Measurements from ENCODE around the gene CYFIP2.

The CYFIP2 gene

DNA sequence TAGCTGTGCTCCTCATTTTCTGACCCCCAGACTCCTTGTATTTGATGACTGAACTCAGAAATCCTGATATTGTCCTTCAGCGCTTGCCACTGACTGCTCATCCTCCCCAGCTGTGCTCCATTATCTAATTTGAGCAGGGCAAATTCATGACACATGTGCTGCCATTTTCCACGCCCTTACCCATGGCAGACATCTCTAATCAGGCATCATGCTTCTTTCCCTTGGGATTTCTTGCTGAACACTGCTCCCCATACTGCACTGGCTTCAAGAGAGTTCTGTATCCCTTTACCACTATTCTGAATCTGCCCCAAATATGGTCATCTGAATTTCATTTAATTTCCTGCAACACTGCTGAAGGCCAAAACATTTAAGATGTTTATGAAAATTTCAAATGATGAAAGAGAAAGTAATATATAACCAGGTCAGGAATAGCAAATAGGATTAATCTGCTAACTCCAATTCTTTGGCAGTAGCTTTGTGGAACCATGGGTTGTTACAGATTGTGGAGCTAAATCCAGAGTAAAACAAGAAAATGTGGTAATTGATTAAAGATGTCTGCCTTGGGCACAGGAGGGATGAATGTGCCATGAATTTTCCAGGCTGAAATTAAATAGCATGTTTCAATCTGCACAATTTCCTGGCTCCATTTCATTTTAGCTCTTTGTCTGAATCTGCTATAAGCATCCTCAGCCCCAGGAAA, 93.6 kb downstream of the CYFIP2 start:
- no peak for DNase-seq (ENCODE audit: low read depth)

DNA sequence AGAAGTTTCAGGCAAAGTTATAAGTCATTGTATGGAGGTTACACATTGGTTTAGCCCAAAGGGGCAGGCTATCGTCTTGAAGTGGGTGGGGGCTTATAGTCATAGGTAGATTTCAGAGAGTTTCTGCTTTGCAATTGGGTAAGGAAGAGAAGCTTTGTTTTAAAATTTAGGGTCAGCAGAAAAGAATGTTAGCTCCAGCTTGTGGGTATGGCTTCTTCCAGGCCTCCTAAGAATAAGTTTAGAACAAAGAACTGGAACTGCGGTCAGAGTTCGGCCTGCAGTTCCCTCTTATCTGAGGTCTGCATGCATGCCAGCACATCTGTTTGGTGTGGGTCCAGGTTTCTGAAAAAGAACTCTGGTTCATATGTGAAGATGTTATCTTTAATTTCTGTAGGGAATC, 96.1 kb downstream of the CYFIP2 start:
- no peak for DNase-seq (ENCODE audit: low read depth)

DNA sequence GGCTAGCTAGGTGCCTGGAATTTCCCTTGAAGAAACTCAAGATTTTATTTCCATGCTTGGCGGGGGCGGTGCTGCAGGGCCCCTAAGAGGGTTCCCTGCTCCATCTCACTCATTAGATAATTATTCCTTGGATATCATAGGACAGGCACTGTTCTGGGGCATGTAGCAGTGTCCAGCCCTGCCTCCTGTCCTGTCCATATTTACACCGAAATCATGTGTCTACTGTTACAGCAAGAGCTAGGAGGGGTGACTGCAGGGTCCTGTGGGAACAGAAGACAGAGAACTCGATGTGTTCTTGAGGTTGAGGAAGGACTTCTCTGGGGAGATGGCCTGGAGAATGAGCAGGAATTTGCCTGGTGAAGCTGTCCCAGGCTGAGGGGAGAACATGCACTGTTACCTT, 96.6 kb downstream of the CYFIP2 start:
- no peak for DNase-seq (ENCODE audit: low read depth)

DNA sequence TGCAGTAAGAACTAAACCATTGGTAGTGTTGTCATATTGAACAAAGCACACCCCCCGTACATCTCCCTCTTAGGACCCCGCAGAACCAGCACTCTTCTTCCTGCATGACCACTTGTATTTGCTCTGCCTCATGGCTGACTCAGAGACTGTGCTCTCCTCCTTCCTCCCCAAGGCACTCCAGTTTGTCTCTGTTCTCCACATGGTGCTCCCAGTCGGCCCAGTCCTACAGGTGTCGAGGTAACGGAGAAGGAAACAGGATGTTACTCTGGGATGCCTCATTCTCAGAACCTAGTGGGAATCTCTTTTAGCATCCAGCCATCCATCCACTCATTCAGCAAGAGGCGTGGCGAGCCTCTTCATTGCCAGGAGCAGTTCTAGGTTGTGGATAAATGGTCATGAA, 97.1 kb downstream of the CYFIP2 start:
- no peak for DNase-seq (ENCODE audit: low read depth)

DNA sequence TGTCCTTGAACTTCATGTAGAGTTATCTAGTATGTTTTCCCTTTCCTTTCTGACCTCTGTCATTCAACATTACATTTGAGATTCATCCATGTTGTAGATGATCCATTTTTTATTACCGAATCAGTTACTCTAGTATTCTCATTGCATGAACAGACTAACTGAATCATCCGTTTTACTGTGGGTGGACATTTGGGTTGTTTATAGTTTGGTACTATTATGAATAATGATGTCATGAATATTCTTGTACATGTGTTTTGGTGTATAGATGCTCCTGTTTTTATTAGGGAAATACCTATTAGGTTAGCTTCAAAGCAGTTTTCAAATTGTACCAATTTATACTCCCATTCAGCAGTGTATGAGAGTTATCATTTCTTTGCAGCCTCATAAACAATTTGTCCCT, 99.8 kb downstream of the CYFIP2 start:
- no peak for DNase-seq (ENCODE audit: low read depth)

DNA sequence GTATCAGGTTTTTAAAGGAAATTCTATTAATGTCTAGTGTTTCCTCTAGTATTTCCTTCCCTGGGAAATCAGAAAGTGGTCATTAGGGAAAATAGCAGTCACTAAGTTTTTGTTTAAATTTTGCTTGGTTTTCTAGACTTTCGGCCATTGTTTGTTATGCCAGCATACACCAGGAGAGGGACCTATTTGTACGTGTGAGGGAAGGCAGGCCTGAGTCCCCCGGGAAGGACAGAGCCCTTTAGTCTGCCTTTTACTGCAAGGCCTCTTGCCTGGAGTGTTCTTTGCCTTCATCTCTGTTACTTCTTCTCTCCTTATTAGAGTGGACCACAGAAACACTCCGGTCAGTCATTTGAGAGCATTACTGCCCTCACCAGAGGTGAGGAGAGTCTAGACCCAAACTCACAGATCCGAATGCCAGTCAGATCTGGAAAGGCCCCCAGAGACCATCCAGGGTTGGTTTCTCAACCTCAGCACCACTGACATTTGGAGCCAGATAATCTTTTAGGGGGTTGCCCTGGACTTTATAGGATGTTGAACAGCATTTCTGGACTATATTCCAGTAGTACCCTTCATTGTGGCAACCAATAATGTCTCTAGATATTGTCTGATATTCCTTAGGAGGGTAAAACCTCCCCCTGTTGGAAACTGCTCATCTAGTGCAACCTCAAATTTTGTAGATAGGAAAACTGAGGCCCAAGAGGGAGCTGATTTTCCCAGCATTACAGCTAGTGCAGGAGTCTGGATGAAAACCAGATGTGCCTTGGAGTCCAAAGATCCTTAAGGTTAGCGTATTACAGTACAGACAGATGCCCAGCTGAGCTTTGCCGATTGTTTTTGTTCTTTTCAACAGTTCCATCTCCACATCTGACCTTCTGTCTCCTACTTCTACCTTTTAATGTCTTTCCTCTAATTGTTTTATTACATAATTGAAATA, 101.1 kb downstream of the CYFIP2 start:
- no peak for DNase-seq (ENCODE audit: low read depth)

DNA sequence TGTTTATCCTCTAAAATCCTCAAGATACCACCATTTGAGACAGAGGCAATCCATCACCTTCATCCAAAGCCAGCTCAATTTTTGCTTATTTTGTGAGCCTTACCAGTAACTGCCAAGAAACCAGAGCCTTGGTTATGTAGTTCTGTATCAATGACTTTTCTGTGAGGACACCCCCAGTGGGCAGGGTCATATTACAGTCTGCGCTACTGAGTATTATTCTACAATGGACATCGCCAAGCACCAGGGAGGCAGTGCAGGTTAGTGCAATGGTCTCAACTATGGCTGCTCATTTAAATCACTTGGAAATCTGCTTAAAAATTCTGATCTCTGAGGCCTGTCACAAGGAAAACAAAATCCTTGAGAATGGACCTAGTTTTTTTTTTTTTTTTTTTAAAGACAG, 103.6 kb downstream of the CYFIP2 start:
- DNase-seq (ENCODE audit: low read depth), result no peak

DNA sequence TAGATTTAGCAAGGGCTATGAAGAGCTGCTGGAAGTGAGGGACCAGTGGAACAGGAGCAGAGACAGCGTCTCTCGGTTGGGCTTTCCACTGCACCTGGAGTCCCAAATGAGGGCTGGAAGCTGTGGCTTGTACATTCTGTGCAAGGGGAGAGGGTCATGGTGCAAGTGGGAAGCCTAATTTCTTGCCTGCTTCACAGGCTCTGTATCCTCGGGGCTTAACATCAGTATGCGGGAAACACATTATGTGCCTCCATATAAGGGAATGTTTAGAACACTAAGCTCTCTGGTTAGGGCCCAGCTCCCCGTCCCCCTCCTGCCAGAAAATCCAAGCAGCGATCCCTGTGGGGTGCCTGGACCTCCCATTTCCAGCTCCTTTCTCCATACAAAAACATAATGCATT, 105.0 kb downstream of the CYFIP2 start:
- DNase-seq (ENCODE audit: low read depth), result no peak

DNA sequence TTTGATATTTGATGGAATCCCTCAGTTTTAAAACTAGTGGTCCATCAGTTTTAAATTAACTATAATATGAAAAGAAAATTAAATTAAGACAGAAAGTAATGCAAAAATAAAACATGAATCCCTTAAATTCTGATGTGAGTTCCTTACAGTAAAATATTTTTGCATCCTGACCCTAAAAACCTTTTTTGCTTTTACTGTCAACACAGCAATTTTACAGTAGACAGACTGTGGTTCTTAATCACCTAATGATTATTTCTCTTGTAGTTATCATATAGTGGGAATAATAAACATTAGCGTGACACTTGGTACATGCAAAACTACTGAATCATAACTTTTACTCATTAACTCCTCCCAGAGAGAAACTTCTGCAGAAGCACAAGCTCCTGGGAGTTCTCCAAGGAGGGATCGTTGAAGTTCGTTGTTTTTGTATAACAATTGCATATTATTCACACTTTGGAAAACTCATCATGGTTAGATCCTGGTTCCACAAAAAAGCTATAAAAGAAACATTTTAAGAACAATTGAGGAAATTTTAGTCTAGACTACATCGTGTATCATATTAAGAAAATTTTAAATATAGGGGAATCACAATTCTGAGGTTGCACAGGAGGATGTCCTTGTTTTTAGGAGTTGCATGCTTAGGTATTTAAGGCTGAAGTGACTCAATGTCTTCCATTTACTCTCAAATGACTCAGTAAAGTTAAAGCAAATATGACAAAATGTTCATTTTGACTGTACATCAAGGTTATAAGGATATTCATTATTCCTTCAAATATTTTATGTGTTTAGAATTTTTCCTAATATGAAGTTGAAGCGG, 105.9 kb downstream of the CYFIP2 start:
- DNase-seq (ENCODE audit: low read depth), result no peak

DNA sequence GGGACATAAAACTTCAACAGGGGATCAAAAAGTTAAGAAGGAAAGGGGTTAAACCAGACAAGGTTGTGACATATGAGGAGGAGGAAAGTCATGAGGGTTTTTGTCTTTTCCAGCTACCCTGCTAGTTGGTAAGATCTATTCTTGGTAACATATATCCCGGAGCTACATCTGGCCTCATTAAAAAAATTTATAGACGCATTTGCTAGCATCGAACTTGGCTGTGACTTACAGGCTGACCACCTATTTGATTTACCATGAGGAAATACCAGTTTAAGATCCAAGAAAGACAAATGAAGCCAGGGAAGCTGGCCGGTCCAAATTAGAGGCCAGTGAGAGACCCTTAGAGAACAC, 106.5 kb downstream of the CYFIP2 start:
- DNase-seq (ENCODE audit: low read depth), result no peak

DNA sequence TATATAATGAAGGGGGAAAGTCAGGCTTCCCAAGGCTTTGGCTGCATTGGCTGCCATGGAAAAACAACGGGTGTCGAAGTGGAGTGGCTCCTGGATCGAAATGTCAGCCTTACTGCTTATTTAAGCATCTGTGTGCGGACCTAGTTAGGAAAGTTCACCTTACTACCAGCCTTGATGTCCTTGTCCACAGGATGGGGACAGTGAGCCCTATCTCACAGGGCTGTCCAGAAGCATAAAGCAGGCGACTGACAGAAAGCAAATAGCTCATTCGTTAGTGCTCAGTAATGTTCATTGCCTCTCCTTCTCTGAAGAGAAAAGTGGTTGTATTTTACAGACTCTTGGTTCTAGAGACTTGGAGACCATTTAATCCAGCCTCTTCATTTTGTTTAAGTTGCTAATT, 112.6 kb downstream of the CYFIP2 start:
- no peak for DNase-seq (ENCODE audit: low read depth)

DNA sequence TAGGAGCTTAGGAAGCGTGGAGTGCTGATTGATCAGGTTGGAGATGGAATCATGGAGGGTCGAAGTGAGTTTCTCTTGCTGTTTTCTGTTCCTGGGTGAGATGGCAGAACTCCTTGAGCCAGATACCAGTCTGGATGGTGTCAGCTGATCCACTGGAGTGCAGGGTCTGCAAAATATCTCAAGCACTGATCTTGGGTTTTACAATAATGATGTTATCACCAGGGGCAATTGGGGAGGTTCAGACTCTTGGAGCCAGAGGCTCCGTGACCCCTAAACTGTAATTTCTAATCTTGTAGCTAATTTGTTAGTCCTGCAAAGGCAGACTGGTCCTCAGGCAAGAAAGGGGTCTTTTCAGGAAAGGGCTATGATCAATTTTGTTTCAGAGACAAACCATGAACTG, 114.1 kb downstream of the CYFIP2 start:
- no peak for DNase-seq (ENCODE audit: low read depth)

DNA sequence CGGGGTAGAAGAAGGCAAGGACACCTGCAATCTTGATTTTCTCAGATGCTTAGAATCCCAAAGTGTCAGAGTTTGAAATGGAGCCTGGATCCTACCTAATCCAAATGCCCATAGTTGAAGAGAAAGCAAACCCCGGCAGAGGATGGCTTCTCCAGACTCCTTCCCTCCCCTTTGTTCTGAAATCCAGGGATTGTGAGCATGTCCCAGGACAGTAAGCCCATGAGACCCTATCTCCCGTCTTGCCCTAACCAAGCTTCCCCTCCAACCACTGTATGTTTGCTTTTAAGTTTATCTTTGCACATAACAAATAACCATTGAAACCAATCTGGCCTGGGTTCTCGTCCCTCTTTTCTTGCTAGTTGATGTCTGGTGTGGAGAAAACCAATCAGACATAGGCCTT, 115.8 kb downstream of the CYFIP2 start:
- no peak for DNase-seq (ENCODE audit: low read depth)

DNA sequence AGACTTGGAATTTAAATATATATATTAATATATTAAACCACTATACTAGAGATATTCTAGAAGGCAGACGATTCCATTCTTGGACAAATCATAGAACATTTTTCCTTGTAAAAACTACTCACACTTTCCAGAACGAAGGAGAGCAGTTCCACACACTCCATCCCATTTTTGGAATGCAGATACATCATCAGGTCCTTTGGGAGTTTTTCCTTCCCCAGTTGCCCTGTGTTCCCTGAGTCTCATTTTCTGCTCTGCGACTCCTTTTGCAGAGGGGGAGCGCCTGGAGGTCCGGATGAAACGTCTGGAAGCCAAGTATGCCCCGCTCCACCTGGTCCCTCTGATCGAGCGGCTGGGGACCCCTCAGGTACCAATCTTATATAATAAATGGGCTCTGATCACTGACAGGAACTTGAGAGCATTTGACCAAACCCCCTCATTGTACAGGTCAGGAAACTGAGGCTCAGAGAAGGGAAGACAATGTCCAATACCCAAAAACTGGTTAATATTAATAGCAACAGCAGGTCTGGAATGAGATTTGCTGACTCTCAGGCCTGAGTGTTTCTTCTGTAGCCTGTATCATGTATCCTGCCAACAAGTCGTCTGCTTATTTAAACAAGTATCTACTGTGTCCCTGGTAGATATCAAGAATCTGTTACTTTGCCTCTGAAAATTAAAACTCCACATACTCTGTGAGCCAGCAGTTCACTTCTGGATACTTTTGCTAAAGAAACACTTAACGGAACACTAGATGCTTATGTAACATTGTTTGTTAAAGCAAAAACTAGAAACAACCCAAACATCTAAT, 117.3 kb downstream of the CYFIP2 start:
- DNase-seq (ENCODE audit: low read depth), result no peak

DNA sequence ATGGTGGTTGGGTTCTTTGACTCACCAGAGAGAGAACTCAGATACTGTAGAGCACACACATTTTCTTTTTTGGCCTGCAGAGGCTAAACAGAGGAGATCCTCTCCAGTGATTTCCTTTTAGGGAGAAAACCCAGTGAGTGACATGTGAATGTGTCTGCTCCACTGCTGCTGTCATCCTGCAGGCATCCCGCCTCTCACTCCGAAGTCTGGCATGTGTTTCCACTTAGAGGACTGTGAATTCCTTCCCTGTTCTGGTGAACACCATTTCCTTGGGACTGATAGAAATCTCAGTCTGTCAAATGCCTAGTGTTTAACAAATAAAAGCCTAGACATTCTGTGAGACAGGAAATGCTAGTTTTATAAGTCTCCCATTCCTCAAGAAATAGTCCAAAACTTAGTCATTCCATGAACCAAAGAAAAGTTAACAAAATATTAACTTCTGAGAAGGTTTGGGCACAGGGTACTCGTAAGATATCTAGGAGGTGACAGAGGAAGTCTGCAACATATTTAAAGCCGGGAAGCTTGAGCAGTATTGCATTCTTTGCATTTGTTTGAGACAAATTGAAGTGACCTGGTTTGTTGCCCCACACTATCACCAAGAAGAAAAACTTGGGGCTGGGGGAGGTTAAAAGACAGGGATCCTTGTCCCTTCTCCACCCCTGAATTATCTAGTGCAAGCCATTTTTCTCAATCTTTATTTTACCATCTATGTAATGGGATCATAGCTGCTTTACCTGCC, 119.2 kb downstream of the CYFIP2 start:
- no peak for DNase-seq (ENCODE audit: low read depth)

DNA sequence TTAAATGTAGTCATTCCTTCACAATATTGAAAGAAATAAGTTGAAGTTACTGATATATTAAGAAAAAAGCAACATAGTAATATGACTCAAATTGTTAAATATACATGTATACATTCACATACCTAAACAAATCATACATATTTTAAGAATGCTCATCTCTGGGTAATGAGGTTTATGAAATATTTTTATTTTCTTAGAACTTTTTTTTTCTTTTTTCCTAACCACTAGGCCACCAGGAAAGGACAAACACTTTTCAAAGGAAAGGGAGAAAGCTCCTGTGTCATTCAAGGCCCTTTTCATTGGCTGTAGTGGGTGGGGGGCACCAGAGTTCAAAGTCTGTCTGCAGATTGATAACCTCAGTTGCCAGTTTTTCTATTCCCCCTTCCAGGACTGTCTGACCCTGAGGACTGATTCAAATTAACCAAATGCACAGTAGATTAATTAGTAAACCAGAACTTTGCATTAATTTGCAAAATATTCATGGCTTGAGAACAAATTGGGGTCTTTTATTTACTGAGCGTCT, 121.2 kb downstream of the CYFIP2 start:
- no peak for DNase-seq (ENCODE audit: low read depth)

DNA sequence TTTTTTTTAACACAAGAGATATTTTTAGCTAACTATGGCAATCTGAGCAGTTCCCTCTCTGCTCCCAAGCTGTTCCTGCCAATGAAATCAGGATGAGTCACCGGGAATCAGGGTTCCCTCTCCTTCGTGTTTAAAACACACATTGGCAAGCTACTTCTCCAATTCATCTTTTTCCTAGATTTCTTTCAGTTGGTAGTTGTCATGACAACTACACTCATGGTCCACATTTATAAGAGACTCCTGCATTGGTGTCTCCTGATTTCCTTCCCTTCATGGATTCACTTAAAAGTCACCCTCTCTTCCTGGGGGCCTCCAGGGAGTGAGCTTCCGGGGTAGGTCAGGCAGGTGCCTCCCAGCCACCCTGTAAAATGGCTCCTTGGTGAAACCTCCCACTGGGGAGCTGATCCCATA, 121.8 kb downstream of the CYFIP2 start:
- no peak for DNase-seq (ENCODE audit: low read depth)

DNA sequence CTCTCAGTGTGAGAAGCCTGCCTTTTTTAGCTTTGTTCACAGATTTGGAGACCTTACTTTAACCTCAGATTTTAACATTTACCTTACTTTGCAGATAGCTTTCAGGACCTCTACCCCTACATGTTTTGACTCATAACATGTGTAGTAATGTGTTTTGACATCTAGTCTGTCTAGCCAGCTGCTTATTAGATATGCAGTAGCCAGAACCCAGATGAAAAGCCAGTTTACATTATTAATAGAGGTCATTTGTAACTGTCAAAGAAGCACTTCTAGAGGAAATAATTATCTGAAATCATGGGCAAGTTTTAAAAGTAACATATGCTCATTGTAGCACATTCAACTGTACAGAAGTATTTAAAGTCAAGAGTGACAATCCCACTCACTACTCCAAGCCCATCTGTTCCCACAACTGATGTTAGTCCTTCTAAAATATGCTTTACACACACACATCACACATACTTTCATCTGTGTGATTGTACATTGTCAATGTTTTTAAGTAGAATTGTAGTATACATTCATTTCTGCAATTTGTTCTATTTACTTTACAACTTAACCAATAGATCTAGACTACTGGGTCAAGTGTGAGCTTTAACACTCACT, 122.3 kb downstream of the CYFIP2 start:
- no peak for DNase-seq (ENCODE audit: low read depth)

DNA sequence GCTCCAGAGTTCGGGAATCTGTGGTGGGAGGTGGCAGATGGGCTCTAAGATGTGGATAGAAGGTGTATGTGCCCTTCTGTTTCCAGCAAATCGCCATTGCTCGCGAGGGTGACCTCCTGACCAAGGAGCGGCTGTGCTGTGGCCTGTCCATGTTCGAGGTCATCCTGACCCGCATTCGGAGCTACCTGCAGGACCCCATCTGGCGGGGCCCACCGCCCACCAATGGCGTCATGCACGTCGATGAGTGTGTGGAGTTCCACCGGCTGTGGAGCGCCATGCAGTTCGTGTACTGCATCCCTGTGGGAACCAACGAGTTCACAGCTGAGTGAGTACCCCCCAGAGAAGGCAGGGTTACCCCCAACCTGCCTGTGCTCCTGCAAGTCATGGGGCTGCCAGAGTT, 123.2 kb downstream of the CYFIP2 start:
- no peak for DNase-seq (ENCODE audit: low read depth)

DNA sequence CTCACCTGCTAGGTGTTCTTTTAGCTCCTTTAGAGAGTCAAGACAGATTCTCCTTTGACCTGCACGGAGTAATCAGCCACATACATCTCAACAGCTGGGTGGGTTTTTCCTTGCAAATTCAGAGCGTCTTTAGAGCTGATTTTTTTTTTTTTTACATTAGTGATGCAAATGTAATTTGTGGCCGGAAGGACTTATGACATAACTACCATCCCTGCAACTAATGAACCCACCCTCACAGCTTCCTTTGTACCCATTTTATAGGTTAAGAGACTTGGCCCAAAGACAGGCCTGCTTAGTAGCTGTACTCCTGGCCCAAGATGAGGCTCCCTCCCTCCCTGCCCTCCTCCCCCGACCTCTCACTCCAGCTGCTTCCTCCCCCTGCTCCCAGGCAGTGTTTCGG, 124.2 kb downstream of the CYFIP2 start:
- no peak for DNase-seq (ENCODE audit: low read depth)
